NK-92 (cell line): ENCODE measurements around the gene ZNF575.

Experiments used
- DNase-seq: peaks from one replicate; lab custom pipeline; 2025; ENCODE audit not compliant: unreplicated experiment; lab: John Stamatoyannopoulos, UW

ZNF575 gene, protein sequence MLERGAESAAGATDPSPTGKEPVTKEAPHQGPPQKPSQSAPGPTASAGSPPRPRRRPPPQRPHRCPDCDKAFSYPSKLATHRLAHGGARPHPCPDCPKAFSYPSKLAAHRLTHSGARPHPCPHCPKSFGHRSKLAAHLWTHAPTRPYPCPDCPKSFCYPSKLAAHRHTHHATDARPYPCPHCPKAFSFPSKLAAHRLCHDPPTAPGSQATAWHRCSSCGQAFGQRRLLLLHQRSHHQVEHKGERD

DNA sequence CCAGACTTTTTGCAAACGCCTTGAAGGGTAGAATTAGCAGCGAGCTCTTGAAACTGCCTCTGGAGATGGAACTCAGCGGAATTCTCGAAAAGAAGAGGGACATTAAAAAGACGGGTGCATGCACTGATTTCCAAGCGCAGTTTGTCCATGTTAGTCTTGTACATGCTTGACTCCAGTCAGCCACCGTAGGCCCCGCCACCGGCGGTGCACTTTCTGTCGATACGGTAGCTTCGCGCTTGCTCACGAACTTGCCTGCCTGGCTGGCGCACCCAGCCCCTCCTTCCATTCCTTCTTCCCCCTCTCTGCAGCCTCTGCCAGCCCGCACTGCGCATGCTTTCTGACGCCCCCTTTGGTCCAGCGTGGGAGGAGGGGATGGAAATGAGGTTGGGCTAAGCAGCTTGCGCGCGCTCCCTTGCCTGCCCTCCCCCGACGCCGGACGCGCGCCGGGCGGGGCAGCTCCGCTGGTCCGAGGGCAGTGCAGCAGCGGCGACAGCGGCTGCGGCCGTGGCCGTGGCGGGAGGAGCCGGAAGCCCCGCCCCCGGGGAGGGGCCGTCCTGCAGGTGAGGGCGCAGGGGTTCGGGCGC is at the start of gene ZNF575:
ZNF575 (plus strand) TSS at position 227 of the 584 bp plus-strand sequence. CDS start 1,235 bp downstream, outside the sequence.
- no peak for DNase-seq

DNA sequence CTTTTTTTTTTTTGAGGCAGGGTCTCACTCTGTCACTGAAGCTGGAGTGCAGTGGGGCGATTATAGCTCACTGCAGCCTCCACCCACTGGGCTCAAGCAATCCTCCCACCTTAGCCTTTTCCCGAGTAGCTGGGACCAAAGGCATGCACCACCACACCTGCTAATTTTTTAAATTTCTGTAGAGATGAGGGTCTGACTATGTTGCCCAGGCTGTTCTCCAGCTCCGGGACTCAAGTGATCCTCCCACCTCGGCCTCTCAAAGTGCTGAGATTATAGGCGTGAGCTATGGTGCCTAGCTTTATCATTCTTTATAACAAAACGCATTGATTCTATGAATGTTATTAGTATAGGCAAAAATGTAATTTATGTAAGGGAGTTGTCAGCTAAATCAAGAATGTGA is 49.7 kb upstream of the ZNF575 start:
- no peak for DNase-seq

DNA sequence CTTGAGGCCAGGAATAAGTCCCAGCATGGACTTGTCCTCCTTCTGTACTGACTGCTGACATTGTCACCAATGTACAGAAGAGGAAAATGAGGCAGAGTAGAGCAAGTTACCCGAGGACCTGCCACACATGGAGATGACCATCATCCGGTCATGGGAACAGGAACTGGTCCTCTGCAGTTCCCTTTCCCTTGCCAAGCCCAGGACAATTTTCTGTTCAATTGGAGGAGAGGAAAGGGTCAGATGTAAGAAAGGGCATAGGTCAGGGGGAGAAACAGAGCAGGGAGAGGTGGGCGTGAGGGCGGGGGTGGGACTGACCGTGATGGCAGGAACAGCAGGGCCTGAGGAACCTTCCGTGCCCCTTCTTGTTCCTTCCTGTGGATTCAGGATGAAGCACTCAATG is 47.0 kb upstream of the ZNF575 start:
- DNase-seq, result no peak

DNA sequence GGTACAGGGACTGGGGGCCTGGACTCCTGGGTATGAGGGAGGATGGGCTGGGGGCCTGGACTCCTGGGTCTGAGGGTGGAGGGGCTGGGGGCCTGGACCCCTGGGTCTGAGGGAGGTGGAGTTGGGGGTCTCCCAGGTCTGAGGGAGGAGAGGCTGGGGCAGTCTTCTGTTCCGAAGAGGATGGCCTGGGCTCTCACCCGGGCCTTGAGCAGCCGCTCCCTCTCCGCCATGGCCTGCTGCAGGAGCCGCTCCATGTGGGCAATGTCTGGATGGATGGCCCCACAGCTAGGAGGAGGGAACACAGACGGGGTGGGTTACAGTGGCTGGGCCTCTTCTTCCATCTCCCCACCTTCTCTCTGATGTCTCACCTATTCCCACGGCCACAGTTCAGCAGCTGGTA is 46.6 kb upstream of the ZNF575 start:
- no peak for DNase-seq

DNA sequence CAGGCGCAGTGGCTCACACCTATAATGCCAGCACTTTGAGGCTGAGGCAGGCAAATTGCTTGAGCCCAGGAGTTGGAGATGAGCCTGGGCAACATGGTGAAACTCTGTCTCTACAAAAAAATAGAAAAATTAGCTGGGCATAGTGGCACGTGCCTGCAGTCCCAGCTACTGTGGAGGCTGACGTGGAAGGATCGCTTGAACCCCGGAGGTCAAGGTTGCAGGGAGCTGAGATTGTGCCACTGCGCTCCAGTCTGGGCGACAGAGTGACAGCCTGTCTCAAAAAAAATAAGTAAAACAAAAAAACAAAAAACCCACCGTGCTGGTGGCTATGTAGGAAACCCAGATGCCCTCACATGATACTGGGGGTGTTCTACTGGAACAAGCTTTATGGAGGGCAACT is 44.8 kb upstream of the ZNF575 start:
- DNase-seq, result no peak

DNA sequence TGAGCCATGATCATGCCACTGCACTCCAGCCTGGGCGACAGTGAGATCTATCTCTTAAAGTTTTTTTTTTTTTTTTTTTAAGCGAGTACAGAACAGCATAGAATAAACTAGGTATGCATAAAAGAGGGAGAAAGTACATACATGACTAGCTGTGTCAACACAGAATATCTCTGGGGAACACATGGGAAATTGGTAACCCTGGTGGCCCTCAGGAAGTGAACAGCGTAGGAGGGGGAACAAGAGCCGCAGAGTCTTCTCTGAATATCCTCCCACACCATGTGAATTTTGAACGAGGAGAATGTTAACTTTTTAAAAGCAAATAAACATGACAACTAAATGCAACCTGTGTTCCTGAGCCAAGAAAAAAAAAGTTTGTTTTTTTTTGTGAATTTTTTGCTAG is 43.7 kb upstream of the ZNF575 start:
- DNase-seq, result no peak

DNA sequence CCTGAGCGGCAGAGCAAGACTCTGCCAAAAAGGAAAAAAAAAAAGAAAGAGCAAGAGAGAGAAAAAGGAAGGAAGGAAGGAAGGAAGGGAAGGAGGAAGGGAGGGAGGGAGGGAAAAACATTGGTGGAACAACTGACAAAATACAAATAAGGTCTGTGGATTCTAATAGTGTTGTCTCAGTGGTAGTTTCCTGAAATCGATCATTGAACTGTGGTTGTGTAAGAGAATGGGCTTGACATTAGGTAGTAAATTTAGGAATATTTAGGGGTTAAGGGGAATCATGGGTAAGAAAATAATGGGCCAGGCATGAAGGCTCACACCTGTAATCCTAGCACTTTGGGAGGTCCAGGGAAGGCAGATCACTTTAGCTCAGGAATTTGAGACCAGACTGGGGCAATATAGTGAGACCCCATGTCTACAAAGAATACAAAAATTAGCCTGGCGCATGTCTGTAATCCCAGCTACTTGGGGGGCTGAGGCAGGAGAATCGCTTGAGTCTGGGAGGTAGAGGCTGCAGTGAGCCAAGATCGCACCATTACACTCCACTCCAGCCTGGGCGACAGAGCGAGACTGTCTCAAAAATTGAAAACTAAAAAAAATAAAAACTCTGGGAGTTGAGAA is 42.9 kb upstream of the ZNF575 start:
- DNase-seq, result no peak

DNA sequence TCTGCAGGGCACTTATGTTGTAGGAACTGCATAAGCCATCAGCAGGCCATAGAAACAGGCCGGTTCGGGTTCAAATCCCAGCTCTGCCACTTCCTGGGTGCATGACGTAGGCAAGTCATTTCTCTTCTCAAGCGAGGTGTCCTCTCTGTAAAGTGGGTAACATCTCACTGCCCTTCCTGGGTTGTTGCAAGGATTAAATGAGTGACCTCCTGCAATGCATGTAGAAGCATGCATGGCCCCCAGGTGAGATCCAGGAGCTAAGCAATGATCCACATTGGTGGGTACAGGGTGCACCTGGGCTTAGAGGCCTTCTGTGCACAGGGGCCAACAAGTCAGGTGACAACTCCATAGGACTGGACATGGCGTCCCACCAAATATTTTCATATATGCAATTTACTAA is 42.2 kb upstream of the ZNF575 start:
- no peak for DNase-seq

DNA sequence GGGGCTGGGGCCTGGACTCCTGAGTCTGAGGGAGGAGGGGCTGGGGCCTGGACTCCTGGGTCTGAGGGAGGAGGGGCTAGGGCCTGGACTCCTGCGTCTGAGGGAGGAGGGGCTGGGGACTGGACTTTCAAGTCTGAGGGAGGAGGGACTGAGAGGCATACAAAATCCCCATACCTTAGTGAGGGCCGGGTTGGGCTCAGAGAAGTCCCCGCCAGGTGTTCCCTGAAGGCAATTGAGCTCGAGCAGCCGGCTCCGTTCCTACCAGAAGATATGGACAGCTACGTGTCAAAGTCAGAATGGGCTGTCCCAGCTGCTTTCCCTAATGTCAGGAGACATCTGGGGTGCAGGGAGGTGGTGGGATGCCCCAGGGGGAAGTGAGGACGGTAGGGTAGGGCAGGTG is 37.9 kb upstream of the ZNF575 start:
- no peak for DNase-seq

DNA sequence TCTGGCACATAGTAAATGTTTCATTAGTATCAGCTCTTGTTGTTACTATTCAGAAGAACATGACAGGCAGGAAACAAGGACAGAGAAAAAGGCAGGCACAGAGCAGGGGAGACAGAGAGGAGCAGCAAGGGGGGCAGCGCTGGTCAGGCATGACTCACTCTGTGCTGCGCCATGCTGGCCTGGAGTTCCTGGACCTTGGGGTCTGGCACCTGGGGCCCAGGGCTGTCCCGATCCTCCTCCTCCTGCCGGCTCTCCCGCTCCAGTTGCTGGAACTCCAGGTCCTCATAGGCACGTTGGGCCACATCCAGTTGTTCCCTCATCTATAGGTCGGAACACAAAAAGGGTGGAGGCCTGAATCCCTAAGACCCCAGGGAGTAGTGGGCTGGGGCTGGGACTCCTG is 36.0 kb upstream of the ZNF575 start:
- DNase-seq, result no peak

DNA sequence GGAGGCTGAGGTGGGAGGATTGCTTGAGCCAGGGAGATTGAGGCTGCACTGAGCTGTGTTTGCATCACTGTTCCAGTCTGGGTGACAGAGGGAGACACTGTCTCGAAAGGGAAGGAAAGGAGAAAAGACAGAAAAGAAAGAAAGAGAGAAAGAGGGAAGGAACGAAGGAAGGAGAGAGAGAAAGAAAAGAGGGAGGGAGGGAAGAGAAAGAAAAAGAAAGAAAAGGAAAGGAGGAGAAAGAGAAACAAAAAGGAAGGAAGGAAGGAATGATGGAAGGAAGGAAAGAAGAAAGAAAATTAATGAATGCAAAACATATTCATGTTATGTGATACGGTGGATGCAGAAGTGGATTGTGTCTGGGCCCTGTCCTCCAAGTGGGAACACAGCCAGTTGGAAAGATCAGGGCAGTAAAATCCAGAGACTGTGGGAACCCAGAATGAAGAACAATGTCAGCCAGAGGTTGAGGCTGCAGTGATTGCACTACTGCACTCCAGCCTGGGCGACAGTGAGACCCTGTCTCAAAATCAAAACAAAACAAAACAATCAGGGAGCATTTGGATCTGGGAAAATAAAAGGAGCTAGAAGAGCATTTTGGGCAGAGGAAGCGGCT is 34.6 kb upstream of the ZNF575 start:
- DNase-seq, result no peak

DNA sequence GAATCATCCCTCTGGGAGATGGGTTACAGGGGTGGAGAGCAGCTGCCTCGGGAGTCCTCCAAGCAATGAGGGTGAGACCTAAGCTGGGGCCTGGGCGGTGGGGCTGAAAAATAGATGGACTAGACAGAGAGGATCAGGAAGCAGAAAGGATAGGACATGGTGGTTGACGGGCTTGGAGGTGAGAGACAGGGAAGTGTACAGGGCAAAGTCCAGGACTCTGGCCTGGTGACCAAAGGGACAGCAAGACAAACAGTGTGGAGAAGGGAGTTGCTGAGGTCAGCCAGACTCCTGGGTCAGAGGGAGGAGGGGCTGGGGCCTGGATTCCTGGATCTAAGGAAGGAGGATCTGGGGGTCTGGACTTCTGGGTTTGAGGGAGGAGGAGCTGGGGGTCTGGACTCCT is 33.9 kb upstream of the ZNF575 start:
- no peak for DNase-seq

DNA sequence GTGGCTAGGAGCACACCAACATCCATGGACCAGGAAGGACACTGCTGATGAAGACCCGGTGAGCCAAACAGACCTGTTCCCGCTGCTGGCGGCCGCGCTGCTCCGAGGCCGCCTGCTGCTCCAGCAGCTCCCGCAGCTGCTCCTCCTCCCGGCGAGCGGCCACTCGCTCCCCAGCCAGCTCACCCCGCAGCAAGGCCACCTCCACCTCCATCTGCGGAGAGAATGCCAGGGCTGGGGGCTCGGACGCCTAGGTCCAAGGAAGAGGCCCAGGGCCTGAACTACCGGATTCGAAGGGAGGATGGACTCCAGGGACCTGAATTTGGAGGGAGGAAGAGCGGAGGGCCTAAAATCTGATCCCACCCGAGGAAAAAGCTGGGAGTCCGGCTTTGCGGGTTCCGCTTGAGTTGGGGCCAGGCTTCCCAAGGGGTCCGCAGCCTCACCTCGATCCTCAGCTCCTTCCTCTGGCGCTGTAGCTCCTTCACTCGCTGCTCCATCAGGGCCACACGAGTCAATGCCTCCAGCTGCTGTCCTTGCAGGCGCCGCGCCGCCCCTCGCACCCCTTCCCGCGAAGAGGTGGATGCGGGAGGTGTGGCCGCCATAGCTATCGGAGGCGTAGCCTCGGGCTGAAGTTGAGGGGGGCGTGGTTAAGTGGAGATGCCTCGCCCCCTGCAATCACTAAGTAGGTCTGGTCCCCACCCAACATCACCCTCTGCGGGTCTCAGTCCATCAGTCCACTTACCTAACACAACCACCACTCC is 31.1 kb upstream of the ZNF575 start:
- DNase-seq, result no peak

DNA sequence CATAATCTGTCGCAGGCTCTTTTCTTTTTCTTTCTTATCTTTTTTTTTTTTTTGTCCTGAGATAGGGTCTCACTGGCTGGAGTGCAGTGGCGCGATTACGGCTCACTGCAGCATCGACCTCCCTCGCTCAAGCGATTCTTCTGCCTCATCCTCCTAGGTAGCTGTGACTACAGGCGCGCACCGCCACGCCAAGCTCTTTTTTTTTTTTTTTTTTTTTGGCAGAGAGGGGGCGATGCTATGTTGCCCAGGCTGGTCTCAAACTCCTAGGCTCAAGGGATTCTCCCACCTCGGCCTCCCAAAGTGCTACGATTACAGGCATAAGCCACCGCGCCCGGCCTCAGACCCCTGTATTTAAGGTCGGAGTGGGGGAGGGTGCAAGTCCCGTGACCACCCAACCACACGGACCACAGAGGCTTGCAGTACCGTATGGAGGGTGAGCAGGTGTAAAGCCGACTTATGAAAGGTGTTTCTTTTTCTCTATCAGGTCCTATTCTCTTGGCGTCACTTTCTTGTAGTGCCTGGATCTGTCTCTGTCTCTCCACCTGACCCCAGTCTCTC is 30.5 kb upstream of the ZNF575 start:
- no peak for DNase-seq

DNA sequence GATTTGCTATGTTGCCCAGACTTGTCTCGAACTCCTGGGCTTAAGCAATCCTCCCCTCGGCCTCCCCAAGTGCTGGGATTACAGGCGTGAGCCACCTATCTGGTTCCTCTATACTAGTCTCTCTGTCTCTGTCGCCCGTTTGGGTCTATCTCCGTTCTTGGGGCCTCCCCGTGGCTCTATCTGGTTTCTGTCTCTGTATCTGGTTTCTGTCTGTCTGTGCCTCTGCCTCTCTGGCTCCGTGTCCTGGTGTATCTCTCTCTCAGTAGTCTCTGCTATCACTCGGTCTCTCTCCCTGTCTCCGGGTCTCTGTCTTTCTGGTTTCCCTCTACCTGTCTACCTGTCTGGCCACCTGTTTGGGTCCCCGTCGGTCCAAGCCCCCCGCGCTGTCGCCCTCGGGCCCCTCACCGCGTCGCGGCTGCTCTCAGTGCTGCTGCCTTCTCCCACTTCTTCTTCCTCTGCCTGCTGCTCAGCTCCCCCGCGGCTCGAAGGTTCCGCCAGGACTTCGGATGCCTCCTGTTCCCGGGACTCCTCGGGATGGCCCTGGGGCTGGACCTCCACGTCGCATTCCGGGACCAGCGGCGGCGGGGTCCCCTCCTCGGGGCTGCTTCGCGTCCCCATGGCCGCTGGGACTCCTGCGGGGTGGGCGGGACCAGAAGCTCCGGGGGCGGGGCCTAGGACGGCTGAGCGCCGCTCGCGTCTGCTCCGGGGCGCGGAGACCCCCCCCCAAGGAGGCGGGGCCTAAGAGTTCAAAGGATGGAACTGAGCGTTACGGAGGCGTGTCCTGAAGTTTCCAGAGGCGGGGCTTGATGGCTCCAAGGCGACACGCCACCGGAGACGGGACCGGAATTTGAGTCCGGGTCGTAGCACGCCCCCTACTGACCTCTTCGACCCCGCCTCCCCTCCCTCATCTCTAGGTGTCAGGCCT is 29.2 kb upstream of the ZNF575 start:
- DNase-seq, result peak; percentile 89

DNA sequence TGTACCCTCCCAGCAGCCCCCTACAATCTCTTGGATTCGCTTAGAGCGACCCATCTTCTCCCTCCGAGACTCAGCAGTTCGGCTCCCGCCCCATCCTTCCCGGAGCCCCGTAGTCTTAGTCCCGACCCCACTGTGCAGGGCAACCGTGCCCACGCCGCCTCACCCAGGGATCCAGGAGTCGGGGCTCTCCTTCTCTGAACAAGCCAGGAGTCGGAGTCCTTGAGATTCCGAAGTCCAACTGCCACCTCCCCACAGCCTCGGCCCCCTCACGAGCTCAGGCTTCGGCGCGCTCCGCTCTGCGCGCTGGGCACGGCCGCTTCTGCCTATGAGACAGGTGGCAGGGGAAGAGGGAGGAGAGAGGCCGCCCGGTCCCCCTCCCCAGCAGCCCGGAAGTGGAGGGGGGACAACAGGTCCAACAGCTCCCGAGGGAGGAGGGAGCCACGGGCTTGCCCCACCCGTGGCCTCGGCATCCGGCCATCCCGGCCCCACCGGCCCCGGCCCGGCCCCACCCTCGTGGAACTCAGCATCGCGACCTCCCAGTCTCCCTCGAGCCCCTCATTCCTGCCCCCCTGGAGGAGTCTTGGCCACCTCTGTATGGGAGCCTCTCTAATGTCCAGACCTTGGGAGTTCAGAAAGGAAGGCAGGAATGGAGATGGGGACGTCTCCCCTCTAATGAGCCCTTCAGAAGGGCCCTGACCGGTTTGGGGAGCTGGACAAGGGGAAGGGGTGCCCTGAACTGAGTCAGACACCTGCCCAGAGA is 28.4 kb upstream of the ZNF575 start, which contains the start of gene PHLDB3:
PHLDB3 (minus strand) TSS at position 321 of the 760 bp plus-strand sequence. CDS start 628 bp downstream, outside the sequence.
- DNase-seq, result no peak

DNA sequence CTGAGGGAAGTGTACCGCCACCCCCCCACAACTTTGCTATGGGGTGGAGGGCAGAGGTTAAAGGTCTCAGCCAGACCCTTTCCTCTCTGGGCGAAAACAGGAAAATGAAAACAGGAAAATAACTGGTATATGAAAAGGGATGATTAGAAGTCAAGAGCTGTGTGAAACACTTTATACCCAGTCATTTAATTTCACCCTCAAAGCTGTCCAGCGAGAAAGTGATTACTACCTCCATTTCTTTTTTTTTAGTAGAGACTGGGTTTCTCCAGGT is 27.9 kb upstream of the ZNF575 start:
- DNase-seq, result no peak

DNA sequence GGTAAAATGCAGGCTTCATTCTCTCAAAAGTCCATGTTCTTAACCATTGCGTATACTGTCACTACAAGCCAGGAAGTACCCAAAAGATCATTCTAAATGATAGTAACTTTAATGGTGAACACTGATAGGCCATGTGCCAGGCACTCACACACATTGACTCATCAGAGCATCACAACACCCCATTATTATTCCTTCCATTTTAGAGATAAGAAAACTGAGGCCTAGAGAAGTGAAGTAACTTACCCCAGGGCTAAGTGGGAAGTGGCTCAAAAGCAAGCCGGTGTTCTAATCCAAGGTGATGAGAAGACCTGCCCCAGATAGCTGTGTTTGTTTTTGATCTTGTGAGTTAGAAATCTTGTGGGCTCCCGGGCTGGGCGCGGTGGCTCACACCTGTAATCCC is 27.0 kb upstream of the ZNF575 start:
- no peak for DNase-seq

DNA sequence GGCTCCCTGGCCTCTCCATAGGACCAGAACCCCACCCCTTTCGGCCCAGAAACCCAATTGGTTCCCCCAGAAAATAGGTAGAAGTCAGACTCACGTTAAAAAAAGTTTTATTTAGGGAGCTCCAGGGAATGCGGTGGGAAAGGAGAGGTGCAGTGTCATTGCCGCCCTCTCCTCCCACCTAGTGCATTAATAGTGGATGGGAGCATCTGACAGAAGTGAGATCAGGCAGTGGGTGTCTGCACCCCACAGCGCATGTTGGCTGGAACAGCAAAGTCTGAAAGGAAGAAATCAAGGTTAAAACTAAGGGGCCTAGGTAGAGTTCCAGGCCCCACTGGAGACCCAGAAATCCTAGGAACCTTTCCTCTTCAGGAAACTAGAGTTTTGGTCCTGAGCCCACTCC is 26.4 kb upstream of the ZNF575 start:
- no peak for DNase-seq

DNA sequence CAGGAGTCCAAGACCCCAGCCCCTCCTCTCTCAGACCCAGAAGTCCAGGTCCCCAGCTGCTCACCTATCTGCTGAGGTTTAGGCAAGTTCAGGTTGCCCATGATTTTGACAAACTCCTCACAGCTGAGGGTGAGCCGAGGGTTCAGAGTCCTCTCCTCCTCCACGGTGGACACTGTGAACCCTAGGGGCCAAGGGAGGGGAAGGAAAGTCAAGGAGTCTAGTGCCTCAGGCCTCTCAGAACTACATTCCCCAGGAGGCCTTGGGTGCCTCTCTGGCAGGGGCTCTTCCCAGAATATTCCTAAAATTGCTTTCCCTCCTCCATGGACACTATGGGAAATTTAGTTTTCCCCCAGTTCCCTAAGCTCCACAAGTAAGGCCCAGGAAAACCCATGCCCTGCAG is 25.1 kb upstream of the ZNF575 start:
- DNase-seq, result no peak
